Parathyroid adenoma (tissue), 2 donors: ENCODE measurements around the gene TBL2.
"Not testable (repeated sequence)": the region's sequence is repeated elsewhere in the genome, so short reads cannot be mapped to it uniquely, and the experiment has no call there.

Experiments used
- H2AFZ ChIP-seq: fragments of 300-600 bp; sonication (generic); one replicate; pipeline ENCODE4 v1.7.0; 2017; ENCODE audit warnings: antibody characterized with exemption, mild to moderate bottlenecking
- H3K27ac ChIP-seq: fragments of 300-600 bp; sonication (generic); one replicate; pipeline ENCODE4 v1.7.0; 2017
- H3K27me3 ChIP-seq: fragments of 300-600 bp; sonication (generic); one replicate; pipeline ENCODE4 v1.7.0; 2017; ENCODE audit warnings: low read length; ENCODE audit not compliant: control insufficient read depth, insufficient read depth
- H3K36me3 ChIP-seq: fragments of 300-600 bp; sonication (generic); one replicate; pipeline ENCODE4 v1.7.0; 2017; ENCODE audit warnings: low read length; ENCODE audit not compliant: control insufficient read depth, insufficient read depth
- H3K4me1 ChIP-seq: fragments of 300-600 bp; sonication (generic); one replicate; pipeline ENCODE4 v1.7.0; 2017; ENCODE audit warnings: control low read depth
- H3K4me2 ChIP-seq: fragments of 300-600 bp; sonication (generic); one replicate; pipeline ENCODE4 v1.7.0; 2017; ENCODE audit warnings: low read length
- H3K4me3 ChIP-seq: fragments of 300-600 bp; sonication (generic); one replicate; pipeline ENCODE4 v1.7.0; 2017; ENCODE audit warnings: low read depth, low read length
- H3K79me2 ChIP-seq: fragments of 300-600 bp; sonication (generic); one replicate; pipeline ENCODE4 v1.7.0; 2017; ENCODE audit warnings: control low read depth
- H3K9ac ChIP-seq: fragments of 300-600 bp; sonication (generic); one replicate; pipeline ENCODE4 v1.7.0; 2017; ENCODE audit warnings: mild to moderate bottlenecking
- H3K9me3 ChIP-seq: fragments of 300-600 bp; sonication (generic); one replicate; pipeline ENCODE4 v1.7.0; 2017; ENCODE audit warnings: low read length; ENCODE audit not compliant: control insufficient read depth
- TF ChIP-seq, protein P1 (sequence below): fragments of 300-600 bp; sonication (generic); IDR thresholded peaks from one replicate; pipeline ENCODE4 v1.7.0; 2017; ENCODE audit warnings: antibody characterized with exemption, mild to moderate bottlenecking
- donor health status: primary hyperparathyroidism.

TBL2 gene

DNA sequence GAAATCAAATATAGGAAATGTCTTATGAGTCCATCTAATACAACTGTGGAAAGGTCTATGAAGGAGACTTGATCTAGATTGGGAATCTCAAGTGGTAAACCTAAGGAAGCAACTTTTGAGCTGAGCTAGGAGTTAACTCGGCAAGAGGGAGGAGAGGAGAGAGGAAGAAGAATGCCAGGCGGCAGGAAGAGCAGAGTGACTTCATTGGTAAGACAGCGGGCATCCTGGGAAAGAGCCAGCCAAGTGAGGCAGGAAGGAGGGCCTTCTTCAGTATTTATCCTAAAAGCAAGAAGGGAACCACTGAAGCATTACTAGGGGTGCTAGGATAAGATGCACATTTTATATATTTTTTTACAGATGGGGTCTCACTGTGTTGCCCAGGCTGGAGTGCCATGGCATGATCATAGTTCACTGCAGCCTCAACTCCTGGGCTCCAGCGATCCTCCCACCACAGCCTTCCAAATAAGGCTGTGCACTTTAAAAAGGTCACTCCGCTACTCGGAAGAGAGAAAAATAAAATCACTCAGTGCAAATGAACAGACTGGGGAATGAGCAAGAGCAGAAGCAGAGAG, 22.9 kb downstream of the TBL2 start:
- Histone ChIP-seq H3K36me3 (no peaks in the 10 kb centered on the region), H2AFZ (no peak overlapping the region), H3K4me2 (peak overlapping the region; percentile 78), H3K4me1 (peaks cover 6% of the 10 kb centered on the region), H3K4me3 (peak overlapping the region; percentile 74), H3K27me3 (no peaks in the 10 kb centered on the region), H3K27ac (no peak overlapping the region), H3K79me2 (peaks cover 56% of the 10 kb centered on the region), H3K9me3 (no peaks in the 10 kb centered on the region), H3K9ac (no peak overlapping the region)
- TF ChIP-seq, protein P1, sequence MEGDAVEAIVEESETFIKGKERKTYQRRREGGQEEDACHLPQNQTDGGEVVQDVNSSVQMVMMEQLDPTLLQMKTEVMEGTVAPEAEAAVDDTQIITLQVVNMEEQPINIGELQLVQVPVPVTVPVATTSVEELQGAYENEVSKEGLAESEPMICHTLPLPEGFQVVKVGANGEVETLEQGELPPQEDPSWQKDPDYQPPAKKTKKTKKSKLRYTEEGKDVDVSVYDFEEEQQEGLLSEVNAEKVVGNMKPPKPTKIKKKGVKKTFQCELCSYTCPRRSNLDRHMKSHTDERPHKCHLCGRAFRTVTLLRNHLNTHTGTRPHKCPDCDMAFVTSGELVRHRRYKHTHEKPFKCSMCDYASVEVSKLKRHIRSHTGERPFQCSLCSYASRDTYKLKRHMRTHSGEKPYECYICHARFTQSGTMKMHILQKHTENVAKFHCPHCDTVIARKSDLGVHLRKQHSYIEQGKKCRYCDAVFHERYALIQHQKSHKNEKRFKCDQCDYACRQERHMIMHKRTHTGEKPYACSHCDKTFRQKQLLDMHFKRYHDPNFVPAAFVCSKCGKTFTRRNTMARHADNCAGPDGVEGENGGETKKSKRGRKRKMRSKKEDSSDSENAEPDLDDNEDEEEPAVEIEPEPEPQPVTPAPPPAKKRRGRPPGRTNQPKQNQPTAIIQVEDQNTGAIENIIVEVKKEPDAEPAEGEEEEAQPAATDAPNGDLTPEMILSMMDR = no peak

DNA sequence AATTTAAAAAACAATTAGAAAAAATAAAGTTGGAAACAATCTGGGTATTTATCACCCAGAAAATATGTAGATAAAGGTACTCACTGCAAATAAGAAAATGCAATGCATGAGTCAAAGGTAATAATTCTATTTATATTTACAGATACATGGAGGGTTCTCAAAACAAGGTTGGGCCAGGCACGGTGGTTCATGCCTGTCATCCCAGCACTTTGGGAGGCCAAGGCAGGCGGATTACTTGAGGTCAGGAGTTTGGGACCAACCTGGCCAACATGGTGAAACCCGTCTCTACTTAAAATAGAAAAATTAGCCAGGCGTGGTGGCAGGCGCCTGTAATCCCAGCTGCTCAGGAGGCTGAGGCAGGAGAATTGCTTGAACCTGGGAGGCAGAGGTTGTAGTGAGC, 28.3 kb downstream of the TBL2 start:
- peaks cover 65% of the 10 kb centered on the region for H3K79me2 ChIP-seq
- not testable (repeated sequence) for H3K9me3 ChIP-seq, H3K9ac ChIP-seq, H3K4me1 ChIP-seq, H2AFZ ChIP-seq, H3K4me3 ChIP-seq, H3K36me3 ChIP-seq, H3K27me3 ChIP-seq, H3K27ac ChIP-seq, H3K4me2 ChIP-seq

DNA sequence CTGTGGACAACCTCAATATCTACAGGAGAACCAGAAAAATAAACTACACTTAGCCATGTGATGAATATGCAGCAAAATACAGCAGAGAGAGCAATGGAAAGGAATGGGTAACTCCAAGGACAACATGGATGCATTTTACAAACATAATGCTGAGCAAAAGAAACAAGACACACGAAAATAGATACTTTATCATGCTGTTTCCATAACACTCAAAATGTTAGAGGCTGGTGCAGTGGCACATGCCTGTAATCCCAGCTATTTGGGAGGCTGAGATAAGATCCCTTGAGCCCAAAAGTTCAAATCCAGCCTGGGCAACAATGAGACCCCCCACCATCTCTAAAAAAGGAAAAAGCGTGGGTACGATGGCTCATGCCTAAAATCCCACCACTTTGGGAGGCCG, 29.2 kb downstream of the TBL2 start:
- TF ChIP-seq, protein P1 = no peak
- no peaks in the 10 kb centered on the region for H3K4me1 ChIP-seq
- H2AFZ ChIP-seq = no peak overlapping the region
- H3K79me2 ChIP-seq = peaks cover 60% of the 10 kb centered on the region
- no peak overlapping the region for H3K9ac ChIP-seq
- no peaks in the 10 kb centered on the region for H3K9me3 ChIP-seq
- no peak overlapping the region for H3K4me3 ChIP-seq
- no peak overlapping the region for H3K4me2 ChIP-seq
- no peak overlapping the region for H3K27ac ChIP-seq
- H3K27me3 ChIP-seq = no peaks in the 10 kb centered on the region
- no peaks in the 10 kb centered on the region for H3K36me3 ChIP-seq

DNA sequence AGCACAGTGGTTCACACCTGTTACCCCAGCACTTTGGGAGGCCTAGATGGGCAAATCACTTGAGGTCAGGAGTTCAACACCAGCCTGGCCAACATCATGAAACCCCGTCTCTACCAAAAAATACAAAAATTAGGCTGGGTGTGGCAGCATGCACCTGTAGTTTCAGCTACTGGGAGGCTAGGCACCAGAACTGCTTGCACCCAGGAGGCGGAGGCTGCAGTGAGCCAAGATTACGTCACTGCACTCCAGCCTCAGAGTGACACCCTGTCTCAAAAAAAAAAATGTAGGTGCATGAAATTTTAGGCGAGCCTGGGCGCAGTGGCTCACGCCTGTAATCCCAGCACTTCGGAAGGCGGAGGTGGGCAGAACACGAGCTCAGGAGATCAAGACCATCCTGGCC, 30.5 kb downstream of the TBL2 start:
- Histone ChIP-seq H3K36me3 (no peaks in the 10 kb centered on the region), H3K79me2 (peaks cover 60% of the 10 kb centered on the region), H3K9ac (no peak overlapping the region), H2AFZ (no peak overlapping the region), H3K27me3 (no peaks in the 10 kb centered on the region), H3K4me2 (no peak overlapping the region), H3K4me1 (no peaks in the 10 kb centered on the region), H3K4me3 (no peak overlapping the region), H3K27ac (no peak overlapping the region), H3K9me3 (no peaks in the 10 kb centered on the region)
- TF ChIP-seq, protein P1 = no peak

DNA sequence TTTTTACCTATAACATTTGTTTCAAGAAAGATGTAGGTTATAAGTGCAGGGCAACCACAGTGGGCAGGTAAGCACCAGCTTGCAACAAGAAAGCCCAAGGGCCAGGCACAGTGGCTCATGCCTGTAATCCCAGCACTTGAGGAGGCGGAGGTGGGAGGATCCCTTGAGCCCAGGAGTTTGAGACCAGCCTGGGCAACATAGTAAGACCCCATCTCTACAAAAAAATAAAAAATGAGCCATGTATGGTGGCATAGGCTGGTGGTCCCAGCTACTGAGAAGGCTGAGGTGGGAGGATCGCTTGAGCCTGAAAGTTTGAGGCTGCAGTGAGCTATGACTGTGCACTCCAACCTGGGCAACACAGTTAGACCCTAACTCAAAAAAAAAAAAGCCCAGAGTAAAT, 33.7 kb downstream of the TBL2 start:
- Histone ChIP-seq H2AFZ (no peak overlapping the region), H3K36me3 (no peaks in the 10 kb centered on the region), H3K27me3 (no peaks in the 10 kb centered on the region), H3K9me3 (no peaks in the 10 kb centered on the region), H3K27ac (no peak overlapping the region), H3K9ac (no peak overlapping the region), H3K4me1 (no peaks in the 10 kb centered on the region), H3K79me2 (peaks cover 60% of the 10 kb centered on the region), H3K4me2 (no peak overlapping the region), H3K4me3 (no peak overlapping the region)
- TF ChIP-seq, protein P1 = no peak
